ENCODE measurements around the gene CD79A.

GRCh38 chr19:41879670-41880328 lies 2.7 kb downstream of the CD79A start:
- TF ChIP-seq CTCF (IDR thresholded peaks at IDR 0.05) (no peak), POLR2A (IDR thresholded peaks at IDR 0.05) (no peak), POLR2AphosphoS5 (IDR thresholded peaks at IDR 0.05) (no peak)
